ENCODE results near the gene SHLD3.
"Not testable (repeated sequence)": the region's sequence is repeated elsewhere in the genome, so short reads cannot be mapped to it uniquely, and the experiment has no call there.

DNA sequence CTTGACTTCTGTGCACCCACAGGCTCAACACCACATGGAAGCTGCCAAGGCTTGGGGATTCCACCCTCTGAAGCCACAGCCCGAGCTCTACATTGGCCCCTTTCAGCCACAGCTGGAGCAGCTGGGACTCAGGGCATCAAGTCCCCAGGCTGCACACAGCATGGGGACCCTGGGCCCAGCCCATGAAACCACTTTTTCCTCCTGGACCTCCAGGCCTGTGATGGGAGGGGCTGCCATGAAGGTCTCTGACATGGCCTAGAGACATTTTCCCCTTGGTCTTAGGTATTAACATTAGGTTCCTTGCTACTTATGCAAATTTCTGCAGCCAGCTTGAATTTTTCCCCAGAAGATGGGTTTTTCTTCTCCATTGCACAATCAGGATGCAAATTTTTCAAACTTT, 23.1 kb upstream of the SHLD3 start:
- TF ChIP-seq, protein P1, sequence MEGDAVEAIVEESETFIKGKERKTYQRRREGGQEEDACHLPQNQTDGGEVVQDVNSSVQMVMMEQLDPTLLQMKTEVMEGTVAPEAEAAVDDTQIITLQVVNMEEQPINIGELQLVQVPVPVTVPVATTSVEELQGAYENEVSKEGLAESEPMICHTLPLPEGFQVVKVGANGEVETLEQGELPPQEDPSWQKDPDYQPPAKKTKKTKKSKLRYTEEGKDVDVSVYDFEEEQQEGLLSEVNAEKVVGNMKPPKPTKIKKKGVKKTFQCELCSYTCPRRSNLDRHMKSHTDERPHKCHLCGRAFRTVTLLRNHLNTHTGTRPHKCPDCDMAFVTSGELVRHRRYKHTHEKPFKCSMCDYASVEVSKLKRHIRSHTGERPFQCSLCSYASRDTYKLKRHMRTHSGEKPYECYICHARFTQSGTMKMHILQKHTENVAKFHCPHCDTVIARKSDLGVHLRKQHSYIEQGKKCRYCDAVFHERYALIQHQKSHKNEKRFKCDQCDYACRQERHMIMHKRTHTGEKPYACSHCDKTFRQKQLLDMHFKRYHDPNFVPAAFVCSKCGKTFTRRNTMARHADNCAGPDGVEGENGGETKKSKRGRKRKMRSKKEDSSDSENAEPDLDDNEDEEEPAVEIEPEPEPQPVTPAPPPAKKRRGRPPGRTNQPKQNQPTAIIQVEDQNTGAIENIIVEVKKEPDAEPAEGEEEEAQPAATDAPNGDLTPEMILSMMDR (IDR thresholded peaks at IDR 0.05) = not testable (repeated sequence)
- TF ChIP-seq EP300 (IDR thresholded peaks at IDR 0.05) = not testable (repeated sequence)
